Hematopoietic multipotent progenitor cell (in vitro differentiated cells): ENCODE measurements around the gene SHC3. TPM values are rescaled to one million over a fixed set of nuclear protein-coding genes. Genes with fewer than 3 reads are reported as not detected.

ENCODE experiments used
- DNase-seq, 3 donors: peaks; one replicate each; pipeline ENCODE4 v3.0.0-alpha.2; 2011 to 2015; ENCODE audit warnings: low read depth in 2 of 3, low spot score in 2 of 3
- total RNA-seq: library from RNA; depleted of rRNA; stranded (reverse); fragments of >200 nt; gene quantifications from one replicate; pipeline ENCODE4 v1.2.3, GENCODE V29; 2012

SHC3 gene
- total RNA-seq, 1 donor = 0.27 TPM

GRCh38 chr9:89032173-89032572 is 146.4 kb downstream of the SHC3 start:
- DNase-seq = no peak

- no peak for DNase-seq
Observed at GRCh38 chr9:89029788-89030187, 148.8 kb downstream of the SHC3 start.

GRCh38 chr9:89026876-89027275 is 151.7 kb downstream of the SHC3 start:
- DNase-seq = no peak

DNA sequence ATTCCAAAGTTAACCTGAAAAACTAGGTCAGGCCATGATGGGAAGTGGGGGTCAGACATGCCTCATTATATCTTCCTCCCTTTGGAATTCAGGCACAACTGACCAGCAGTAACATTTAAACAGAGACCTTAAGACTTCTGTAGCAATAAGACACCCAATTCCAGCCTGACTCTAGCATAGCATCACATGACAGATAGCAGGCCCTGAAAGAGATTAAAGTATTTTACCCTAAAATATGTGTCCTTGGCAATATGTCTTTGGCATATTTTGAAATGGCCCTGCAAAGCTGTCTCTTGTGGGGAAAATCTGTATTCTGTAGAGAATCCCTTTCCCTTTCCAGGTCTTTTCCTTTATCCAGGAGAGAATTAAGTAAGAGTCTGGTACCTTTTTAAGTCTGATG is 153.1 kb downstream of the SHC3 start:
- DNase-seq = no peak

GRCh38 chr9:89024727-89025126 is 153.9 kb downstream of the SHC3 start:
- no peak for DNase-seq

DNA sequence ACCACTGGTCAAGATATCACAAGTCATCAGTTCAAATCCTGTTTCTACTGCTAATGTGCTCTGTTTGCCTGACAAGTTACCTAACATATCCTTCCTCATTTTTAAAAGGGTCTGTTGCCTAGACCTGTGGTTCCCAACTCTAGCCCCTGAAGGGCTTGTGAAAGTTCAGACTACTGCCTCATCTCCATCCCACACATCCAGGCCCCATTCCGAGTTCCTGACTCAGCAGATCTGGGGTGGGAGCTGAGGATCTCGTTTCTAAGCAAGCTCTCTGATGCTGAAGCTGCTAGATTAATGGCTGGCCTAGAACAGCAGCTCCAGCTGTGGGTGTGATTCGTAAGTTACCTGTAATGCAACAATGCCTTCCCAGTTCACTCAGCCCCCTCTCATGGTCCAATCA is 154.9 kb downstream of the SHC3 start:
- no peak for DNase-seq

GRCh38 chr9:89022902-89023301 is 155.7 kb downstream of the SHC3 start:
- no peak for DNase-seq

GRCh38 chr9:89022001-89022759 is 156.4 kb downstream of the SHC3 start:
- no peak for DNase-seq

DNA sequence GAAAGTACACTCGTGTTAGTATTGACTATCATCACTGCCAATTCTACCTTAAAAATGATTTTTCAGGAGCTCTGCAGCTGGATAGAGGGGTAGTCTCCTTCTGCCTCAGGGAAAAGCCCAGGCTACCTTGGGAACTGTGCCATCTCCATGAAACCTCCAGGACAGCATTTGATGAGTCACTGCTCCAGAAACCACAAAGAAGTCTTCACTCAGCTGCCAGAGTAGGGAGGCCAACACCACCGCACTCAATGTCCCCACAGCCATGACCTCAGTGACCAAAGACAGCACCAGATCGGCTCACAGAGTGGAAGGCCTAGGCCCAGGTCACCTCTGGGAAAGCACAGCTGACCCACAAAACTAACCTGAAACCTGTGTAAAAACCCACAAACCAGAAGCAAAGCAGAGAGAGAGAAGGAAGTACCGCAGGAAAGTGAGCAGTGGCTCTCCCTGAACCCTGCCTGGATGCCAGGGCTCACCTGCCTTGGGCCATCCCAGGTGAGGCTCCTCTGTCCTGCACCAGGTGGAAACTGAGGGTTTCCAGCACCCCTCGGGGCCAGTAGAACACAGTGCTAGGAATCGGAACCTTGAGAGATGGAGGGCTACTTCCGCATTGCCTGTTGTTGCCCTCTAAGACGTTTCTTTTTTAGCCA is 157.3 kb downstream of the SHC3 start:
- DNase-seq = no peak

GRCh38 chr9:89020754-89021153 is 157.9 kb downstream of the SHC3 start:
- no peak for DNase-seq

GRCh38 chr9:89015336-89015735 is 163.3 kb downstream of the SHC3 start:
- no peak for DNase-seq

DNA sequence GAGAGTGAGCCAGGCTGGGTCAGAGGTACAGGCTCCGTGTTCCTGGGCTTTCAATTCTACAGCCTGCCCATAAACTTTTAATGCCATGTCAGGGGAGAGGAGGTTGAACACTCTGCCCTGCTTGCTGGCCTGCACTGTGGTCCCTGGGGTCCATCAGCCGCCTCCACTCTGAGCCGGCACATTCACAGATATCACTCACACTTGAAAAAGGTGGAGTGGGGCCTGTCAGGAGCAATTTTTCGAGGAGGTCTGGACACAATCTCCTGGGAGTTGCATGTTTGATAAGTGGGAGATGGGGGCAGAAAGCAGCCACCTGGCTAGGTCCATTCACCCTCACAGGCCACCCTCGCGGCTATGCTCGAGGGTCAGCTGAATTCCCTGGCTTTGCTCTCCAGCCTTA is 164.5 kb downstream of the SHC3 start:
- DNase-seq = no peak

- DNase-seq = no peak
Observed at GRCh38 chr9:89013660-89014059, 165.0 kb downstream of the SHC3 start.

DNA sequence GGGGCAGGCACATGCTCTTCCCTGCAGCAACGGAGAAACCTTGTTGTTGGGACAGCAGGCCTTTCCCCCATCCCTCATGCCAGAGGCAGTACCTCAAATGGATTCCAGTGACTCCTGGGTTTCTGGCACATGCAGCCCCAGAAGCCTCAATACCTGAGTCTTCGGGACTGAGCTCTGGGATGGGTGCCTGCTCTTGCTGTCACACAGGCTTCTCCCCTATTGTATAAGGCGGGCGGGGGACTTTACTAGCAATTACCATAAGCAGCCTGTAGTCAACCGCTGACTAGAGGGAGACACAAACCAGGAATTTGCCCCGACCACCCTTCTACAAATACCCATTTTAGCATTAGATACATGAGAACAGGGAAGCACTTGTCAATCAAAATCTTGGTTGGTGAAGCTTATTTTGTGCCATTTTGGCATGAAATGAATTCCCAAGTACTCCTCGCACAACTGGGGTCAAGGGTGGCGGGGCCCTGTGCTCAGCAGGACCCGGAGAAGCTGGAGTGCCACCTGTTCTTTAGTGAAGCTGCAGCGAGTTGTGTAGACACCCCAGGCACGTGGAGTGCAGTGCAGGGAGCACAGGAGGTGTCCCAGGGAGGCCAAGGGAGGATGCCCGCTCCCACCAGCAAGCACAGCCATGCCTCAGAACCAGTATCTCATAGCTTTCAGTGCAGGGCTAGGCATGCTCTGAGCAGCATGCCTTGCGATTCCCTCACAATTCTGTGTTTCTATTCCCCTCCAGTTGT is 166.2 kb downstream of the SHC3 start:
- DNase-seq = no peak

DNA sequence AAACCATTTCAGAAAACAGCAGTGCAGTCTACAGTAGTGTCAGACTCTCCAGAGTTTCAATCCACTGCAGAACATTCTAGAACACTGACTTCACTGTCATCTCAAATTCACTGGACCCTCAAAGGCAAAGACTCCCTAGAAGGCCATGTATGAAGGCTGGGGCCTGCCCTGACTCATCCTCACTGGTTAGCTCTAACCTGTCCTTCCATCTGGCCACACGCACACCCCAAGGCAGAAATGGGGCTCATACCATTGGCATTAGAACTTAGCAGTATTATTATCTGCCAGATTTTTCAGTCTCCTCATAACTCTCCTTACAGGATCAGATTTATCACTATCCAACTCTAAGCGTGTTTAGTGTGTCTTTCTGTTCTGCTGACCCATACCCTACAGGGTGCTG is 166.9 kb downstream of the SHC3 start:
- DNase-seq = no peak

DNA sequence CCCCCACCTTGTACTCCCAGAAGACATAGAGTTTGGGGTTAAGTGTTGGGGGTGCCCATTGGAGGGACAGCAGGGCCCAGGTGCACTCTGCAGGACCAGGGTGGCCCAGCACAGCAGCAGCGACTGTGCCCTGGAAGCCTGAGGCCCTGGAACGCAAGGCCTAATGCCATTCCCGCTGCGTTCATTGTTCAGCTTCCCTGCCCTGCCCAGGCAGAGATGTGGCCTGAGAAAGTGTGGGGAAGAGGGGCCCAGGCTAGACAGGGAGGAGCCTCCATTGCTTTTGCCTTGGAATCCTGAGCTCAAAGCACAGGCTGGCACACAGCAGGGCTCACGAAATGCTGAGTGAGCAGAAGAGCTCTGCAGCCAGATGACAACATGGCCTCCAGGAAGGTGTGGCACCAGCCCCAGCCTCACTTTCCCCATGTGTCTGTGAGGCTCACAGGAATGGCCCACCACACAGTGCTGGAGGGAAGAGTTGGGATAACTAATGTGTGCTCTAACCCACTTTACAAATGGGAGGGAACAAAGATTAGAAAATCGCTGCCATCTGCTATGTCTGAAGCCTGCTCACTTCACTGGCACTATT is 168.0 kb downstream of the SHC3 start:
- no peak for DNase-seq

DNA sequence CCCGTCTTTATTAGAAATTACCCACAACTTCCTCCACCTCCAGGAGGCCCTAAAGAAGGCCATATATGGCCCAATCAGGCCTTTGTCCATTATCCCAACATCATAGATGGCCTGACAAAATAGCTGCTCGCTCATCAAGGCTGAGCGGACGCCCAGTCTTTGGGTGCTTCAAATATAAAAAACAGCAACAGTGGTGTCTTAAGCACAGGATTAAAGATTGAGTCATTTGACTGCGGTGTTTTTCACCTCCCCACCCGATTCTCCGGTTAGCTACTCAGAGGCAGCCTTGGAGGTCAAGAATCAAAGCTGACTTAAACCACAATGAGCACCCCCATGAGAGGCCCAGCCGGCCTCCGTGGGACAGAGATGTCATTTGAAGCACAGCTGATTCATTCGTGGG is 168.6 kb downstream of the SHC3 start:
- DNase-seq = no peak

DNA sequence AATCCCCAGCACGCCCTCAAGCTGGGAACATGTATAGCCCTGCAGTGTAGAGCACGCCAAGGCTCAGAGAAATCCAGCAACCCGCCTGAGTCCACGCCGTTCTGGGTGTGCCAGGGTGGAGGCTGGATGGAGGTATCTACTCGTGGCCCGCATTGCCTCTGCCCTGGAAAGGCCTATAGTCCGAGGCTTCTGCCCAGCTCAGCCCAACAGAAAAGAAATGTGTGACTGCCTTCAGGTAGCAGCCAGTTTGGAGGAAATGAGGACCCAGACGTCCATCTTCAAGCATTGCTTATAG is 169.1 kb downstream of the SHC3 start:
- no peak for DNase-seq

DNA sequence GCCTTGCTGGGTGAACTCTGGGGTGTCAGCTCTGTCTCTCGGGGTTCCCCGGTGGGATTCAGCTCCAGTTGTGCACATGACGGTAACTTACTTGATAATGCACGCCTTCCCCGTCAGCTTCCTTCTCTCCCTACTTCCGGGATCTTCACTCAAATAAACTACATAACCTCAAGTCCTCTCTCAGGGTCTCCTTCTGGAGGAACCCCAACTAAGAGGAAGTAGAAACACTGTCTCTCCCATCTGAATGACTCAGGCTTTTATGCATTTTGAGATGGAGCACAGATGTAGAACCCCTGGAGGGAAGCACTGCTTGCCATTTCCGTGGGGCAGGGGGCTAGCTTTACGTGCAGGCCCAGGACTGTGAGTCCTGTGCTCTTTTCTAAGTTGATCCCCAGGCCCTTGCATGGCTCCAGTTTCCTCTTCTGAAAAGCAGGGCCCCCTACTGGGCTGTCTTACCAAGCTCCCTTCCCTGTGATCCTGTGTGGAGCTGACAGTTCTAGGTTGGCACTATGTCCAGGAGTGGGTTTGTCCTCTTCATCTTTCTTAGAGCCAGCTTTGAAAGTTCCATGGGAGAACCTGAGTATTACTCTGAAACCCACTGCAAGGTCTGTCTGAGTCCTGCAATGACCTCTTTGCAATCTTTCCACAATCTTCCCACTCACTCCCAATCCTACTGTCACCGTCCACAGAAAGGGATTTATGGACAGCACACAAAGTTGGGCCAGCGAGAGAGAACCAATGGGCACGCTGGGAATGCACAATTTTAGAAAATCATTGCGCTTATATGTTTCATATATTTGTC is 169.7 kb downstream of the SHC3 start:
- peak in 1 of 3 donors; percentile 36 for DNase-seq

DNA sequence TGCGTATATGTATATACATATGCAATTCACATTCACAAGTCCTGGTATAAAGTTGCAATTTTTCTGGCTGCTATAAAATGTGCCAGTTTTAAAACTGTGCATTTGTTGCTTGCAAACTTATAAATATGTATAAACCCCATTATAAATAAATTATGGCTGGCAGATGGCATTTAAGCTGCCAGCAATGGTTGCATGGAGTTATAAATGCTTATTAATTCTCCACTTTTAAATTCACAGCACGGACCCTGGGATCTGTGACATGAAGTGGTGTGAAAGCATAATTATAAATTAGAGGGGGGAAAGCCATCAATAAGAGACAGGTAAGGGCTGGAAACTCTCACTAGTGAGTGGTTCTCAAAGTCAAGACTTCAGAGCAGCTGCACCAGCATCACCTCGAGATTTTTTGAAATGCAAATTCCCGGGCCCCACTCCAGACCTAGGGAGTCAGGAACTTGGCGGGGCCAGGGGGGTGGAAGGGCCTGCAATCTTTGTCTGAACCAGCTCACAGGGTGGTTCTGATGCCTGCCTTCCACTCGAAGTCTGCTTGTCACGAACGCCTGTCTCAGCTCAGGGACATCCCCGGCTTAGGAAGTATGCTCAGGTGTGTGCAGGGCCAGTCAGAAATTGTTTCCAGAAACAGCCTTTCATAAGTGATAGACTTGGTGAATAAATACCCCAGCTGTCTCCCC is 170.4 kb downstream of the SHC3 start:
- no peak for DNase-seq
